ENCODE measurements around the gene PPL.
"Not testable (repeated sequence)": the region's sequence is repeated elsewhere in the genome, so short reads cannot be mapped to it uniquely, and the experiment has no call there.

Gene PPL

GRCh38 chr16:4933871-4934395 is 3.0 kb downstream of the PPL start:
- DNase-seq (ENCODE audit: low read depth in 2 of 2, low spot score in 1 of 2): no peak

DNA sequence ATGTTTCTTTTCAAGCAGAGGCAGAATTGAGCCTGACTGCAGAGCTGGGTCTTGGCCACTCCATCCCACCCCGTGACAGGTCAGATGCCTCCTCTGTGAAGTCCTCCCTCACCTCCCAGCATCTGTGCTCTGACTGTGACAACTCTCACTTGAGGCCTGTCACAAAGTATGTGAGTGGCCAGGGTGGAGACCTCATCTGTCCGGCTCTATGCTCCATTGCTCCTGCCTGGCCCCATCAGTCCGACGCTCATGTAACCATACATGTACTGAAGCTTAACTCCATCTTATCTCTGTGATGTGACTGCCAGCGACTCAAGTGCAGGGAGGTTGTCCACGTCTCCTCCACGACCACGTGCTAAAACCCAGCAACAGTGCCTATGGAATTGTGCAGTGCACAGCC is 3.5 kb downstream of the PPL start:
- DNase-seq (ENCODE audit: low read depth in 2 of 2, low spot score in 1 of 2): no peak

DNA sequence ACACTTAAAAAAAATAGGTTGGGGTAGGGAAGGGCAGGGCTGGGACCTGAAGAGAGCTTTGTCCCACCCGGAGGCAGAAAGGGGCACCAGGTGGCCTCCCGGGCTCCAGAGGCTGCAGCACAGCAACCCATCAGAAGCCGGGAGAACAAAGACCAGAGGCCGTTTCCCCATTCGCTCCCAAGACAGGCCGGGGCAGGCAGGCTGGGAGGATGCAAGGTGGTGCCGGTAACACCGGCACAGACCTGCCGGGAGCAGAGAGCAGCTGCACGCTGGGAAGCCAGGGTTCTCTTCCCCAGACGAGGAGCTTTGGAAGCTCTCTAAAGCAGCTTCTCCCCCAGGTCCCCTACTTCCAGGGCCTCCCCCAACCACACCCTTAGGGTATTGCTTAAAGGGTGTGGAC is 5.6 kb downstream of the PPL start:
- no peak for DNase-seq (ENCODE audit: low read depth in 2 of 2, low spot score in 1 of 2)

- DNase-seq (ENCODE audit: low read depth in 2 of 2, low spot score in 1 of 2): not testable (repeated sequence)
Measured at GRCh38 chr16:4929619-4930018, 7.3 kb downstream of the PPL start.

- DNase-seq (ENCODE audit: low read depth in 2 of 2, low spot score in 1 of 2): no peak
Measured at GRCh38 chr16:4928227-4928626, 8.7 kb downstream of the PPL start.

DNA sequence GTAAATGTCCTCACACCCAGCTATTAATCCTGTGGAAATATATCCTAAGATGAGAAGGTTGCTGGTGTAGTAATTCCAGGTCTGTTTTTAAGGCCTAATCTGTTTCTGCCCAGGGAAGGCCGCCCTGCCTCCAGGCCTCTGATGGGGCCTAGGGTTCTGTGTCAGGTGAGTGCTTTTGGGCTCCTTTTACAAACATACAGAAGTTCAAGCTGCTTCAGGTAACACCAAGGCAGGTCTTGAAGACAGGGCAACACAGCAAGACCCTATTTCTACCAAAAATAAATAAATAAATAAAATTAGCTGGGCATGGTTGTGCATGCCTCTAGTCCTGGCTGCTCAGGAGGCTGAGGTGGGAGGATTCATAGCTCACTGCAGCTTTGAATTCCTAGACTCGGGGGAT is 9.3 kb downstream of the PPL start:
- no peak for DNase-seq (ENCODE audit: low read depth in 2 of 2, low spot score in 1 of 2)

DNA sequence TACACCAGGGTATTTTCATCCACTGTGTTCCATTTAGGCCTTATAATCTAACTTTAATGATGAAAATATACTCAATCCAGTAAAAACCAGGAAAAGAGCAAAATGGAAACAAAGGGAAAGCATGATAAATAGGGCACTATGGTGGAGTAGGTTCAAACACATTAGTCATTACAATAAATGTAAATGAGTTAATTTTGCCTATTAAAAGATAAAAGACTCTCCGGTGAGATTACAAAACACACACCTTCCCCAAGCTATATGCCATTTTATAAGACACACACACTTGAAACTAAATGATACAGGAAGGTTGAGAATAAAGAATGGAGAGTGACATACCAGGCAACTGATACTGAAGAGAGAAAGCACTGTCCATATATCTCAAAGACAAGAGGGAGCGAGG is 10.0 kb downstream of the PPL start:
- DNase-seq (ENCODE audit: low read depth in 2 of 2, low spot score in 1 of 2): no peak

DNA sequence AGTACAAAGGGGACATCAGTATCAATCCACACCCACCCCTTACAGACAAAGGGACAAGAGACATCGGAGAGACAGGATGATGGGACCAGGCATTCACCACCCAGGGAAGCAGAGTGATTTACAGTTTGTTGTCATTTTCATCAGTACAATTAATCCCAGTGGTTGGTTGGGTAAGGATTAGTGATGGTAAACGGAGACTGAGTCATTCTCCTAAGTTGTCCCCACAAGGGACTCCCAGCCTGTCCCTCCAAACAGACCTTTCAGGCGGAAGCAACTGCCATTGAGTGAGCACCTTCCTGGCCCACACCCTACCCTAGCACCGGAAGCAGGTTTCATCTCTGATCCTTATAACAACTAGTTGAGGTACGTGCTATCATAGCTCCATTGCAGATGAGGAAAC is 11.2 kb downstream of the PPL start:
- no peak for DNase-seq (ENCODE audit: low read depth in 2 of 2, low spot score in 1 of 2)

DNA sequence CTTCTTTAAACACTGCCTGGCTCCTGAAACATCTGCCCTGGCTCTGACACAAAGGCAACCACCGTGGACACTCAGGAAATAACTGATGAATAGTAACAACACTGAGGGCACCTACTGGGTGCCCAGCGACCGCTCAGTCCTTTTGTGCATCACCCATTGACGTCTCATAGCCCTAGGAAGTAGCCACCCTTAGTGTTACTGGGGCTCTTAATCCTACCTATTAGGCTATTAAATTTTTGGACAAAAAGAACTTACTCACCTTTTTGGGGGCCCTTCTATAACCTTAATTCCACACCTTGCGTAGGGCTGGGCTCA is 11.7 kb downstream of the PPL start:
- no peak for DNase-seq (ENCODE audit: low read depth in 2 of 2, low spot score in 1 of 2)

DNA sequence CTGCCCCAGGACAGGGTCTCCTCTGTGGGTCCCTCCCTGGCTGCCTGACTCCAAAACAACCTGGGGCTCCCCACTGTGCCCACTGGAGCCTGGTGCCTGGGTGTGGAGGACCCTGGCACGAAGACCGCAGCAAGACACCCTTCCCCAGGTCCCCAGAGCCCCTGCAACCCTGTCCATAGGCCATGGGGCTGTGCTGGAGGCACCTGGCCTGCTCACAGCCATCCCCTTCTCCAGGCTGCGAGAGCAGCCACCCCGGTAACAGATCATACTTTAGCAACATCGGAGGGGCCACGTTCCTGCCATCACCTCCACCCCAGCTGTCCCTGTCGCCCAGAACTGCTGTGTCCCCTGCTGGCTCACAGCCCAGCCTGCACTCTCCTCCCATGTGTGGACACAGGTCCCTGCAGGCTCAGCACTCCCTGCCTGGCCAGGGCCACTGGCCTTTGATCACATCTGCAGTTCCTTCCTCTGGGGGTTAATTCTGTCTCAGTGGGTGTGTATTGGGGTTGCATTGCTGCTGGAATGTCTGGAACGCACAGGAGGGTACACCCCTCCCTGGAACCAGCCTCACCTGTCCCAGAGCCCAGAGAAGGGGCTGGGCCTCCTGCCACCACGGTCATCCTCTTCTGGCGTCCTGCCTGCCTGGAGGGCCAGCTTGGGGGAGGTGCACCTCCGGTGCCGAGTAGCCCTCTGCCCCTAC is 12.2 kb downstream of the PPL start:
- no peak for DNase-seq (ENCODE audit: low read depth in 2 of 2, low spot score in 1 of 2)

- DNase-seq (ENCODE audit: low read depth in 2 of 2, low spot score in 1 of 2): no peak
Measured at GRCh38 chr16:4923853-4924252, 13.1 kb downstream of the PPL start.

DNA sequence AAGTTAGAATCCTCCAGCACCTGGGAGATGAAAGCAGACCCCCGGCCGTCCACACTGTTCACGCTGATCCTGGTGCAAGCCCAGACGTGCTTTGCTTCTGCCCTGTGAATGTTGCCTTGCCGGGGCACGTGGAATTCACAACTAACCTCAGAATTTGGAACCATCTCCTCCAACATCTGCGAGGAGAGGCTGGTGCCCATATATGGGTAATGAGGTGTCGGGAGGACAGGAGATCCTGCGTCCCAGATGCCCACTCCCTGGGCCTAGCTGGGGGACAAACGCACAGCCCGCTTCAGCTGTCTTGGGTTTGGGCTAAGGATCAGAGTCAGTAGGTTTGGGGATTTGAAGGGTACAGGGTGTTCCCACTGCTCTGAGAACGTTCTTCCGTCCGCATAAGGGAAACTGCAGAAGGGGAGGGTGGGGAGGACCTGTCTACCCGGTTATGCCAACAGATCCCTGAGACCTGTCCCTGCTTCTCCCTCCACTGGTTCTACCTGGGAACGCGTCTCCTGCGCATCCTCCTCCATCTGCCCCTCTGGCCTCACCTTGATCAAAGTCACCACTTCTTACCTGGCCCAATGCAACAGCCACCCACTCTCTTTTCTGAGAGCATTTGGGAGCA is 14.1 kb downstream of the PPL start:
- DNase-seq (ENCODE audit: low read depth in 2 of 2, low spot score in 1 of 2): no peak

GRCh38 chr16:4920826-4921225 is 16.1 kb downstream of the PPL start:
- DNase-seq (ENCODE audit: low read depth in 2 of 2, low spot score in 1 of 2): no peak

DNA sequence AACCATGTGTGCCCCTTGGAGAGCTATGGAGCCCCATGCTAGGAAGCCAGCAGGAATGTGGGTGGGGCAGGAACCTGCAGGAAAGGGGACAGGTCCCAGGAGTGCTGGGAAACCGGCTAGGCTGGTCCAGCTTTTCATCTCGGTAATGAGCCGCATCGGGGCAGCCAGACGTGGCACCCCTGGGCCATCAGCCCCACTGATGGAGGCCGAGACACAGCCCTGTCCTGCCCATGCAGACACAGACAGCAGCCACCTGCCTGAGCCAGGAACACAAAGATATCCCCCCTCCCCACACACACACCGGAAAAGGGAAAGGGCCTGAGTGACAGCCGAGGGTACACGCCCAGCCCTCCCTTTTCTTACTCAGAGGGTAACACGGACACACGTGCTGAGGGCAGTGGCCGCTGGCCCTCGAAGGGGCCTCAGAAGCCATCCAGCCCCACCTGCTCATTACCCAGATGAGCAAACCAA is 18.1 kb downstream of the PPL start:
- no peak for DNase-seq (ENCODE audit: low read depth in 2 of 2, low spot score in 1 of 2)

DNA sequence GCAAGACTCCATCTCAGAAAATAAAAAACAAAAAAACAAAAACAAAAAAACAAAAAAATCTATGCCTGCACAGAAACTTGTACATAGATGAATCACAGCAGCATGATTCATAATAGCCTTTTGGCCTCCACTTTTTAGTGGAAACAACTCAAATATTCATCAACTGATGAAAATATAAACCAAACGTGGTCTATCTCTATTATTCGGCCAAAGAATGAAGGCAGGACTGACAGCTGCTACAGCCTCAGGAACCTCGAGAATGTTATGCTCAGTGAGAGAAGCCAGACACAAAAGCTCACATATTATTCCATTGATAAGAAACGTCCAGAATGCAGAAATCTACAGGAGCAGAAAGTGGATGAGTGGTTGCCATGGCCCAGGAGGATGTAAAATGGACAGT is 19.8 kb downstream of the PPL start:
- DNase-seq (ENCODE audit: low read depth in 2 of 2, low spot score in 1 of 2): no peak

DNA sequence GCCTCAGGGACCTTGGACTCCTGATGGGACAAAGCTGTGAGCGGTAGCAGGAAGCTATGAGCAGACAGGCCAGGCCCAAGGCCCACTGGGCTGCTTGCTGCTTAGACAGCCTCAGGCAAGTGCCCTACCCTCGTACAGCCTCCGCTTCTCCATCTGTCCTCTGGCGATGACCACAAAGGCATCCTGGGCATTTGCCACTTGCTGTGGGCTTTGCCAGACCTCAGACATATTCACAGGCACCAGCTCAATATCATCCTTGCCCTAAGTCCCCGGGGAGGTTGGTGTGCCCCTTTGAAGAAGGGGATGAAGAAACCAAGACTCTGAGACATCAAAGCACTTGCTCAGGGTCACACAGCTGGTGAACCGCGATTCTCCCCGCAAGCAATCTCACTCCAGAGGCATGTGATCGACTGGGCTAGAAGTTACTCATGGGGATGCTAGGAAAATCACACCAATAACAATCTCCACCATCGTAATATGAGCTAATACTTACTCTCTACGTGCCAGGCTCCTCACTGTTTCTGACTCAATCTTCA is 21.7 kb downstream of the PPL start:
- no peak for DNase-seq (ENCODE audit: low read depth in 2 of 2, low spot score in 1 of 2)

DNA sequence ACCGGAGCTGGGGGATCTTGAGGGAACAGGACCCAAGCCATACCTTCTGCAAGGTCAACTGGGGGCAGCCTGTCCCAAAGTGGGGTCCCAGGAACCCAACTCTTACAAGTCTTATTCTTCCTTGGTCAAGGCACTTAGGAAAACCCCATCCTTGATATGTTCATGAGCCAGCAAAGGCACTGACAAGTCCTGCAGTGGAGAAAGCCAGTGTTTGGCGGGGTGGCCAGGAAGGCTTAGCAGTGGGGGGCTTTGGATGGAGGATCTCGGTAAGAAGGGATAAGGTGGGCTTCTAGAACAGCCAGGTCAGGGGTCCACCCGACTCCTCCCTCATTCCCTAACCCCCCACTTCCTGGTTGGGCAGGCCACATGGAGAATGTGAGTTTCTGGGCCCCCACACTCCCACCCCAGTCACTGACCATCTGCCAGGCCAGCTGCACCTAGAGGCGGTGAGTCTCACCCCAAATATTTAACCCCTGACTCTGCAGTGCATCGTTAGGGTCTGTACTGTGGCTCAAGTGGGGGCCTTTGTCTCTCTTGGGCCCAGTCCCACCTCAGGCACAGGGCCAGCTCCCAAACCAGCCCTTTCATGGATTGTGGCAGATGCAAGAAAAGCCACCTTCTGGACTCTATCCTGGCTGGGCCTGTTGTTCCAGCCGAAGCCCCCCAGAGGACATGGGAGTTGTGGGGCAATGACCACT is 22.3 kb downstream of the PPL start:
- no peak for DNase-seq (ENCODE audit: low read depth in 2 of 2, low spot score in 1 of 2)

DNA sequence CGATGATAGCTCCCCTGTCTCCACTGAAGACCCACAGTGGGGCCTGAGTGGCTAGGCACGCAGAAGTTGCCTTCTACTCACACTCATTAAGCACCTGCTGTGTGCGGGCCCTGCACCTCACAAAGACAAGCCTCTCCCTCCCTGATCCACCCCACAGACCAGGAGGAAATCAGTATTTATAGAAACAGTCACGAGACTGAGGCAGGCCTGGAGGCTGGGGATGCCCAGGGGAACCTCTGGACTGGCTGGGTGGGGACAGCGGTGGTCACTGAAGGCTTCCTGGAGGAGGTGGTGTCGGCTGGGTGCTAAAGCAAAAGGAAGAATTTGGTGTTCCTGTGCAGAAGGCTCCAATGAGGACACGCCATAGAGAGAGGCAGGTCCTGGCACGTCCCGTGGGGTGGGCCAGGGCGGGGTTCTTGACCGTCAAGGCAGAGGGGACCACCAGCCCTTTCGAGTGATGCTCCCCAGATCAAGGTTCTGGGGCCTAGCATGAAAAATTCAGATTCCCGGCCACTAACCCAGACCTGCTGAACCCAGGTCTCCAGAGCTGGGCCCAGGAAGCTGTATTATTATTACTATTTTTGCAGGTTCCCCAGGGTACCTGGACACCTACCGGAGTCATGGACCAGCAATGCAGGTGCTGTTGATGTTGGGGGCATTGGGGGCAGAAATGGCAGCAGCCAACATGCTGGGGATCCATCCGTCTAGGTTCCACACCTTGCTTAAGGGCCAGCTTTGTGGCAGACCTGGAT is 23.0 kb downstream of the PPL start:
- no peak for DNase-seq (ENCODE audit: low read depth in 2 of 2, low spot score in 1 of 2)

GRCh38 chr16:4913130-4913773 is 23.7 kb downstream of the PPL start:
- DNase-seq (ENCODE audit: low read depth in 2 of 2, low spot score in 1 of 2): no peak

GRCh38 chr16:4911970-4912386 is 25.0 kb downstream of the PPL start:
- no peak for DNase-seq (ENCODE audit: low read depth in 2 of 2, low spot score in 1 of 2)

DNA sequence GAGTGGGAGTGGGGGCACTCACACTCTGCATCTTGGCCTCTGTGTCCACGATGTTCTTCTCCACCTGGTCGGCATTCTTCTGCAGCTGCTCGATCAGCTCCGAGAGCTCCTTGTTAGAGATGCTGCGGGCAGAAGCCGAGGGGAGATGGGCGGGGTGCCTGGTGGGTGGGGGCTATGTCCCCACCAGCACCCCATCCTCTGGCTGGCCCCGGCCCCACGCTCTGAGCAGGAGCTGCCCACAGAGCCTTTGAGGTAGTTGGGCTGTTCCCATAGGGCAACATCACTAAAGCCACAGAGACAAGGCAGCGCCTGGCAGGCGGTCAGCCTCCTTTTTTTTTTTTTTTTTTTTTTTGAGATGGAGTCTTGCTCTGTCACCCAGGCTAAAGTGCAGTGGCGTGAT is 26.1 kb downstream of the PPL start:
- DNase-seq (ENCODE audit: low read depth in 2 of 2, low spot score in 1 of 2): no peak
